ENCODE data around the gene PPP3CA.

Gene PPP3CA

DNA sequence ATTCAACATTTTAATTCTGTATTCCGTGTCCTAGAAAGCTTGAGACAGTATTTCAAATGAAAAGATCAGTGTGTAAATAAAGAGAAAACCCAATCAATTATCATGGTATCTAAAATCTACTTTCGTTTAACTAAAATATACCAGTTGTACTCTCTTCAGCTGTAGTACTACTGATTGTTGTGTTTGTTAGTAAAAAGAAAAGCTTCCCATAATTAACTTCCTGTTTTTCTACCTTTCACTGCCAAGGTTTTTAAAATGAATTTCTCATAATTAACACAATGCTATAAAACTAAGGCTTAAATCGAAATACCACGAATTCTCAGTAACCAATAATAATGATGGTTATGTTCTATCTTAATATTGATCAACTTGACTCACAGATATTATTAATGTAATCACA, 37.4 kb downstream of the PPP3CA start:
- H3K27ac ChIP-seq = no peak overlapping the region
- 0 out of 2 replicates have a peak, but pooled peaks cover 3% of the 10 kb centered on the region for H3K36me3 ChIP-seq

DNA sequence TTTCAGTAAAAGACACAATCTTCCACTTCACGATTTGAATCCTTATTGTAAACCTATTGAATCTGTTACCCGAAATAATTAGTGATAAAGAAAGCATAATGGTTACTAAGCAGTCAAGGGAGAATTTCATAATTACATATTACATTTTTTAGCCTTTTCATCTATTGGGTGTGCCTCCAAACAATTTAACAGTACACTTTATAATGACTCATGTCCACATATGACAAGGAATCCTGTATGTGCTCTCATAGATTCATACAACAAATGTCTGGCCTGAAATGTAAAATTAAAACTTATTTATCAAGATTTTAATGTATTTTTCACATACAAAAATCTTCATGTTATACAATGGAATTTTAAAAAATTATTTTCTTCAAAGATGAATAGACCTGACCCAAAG, 39.4 kb downstream of the PPP3CA start:
- H3K4me2 ChIP-seq = no peak overlapping the region
- no peaks in the 10 kb centered on the region for H3K27me3 ChIP-seq
- no peak overlapping the region for H3K4me3 ChIP-seq
- H4K20me1 ChIP-seq = peaks cover 42% of the 10 kb centered on the region
- no peak for TF ChIP-seq Cebpa-rat (IDR thresholded peaks at IDR 0.05)
- no peak overlapping the region for H3K9ac ChIP-seq
- no peaks in the 10 kb centered on the region for H3K4me1 ChIP-seq
- H3K27ac ChIP-seq = no peak overlapping the region
- 0 out of 2 replicates have a peak, but pooled peaks cover 3% of the 10 kb centered on the region for H3K36me3 ChIP-seq
- no peaks in the 10 kb centered on the region for H3K9me3 ChIP-seq

More for the DNA sequence above, 37.4 kb downstream of the PPP3CA start:
- Histone ChIP-seq H4K20me1 (peaks cover 40% of the 10 kb centered on the region), H3K9ac (no peak overlapping the region), H3K27me3 (no peaks in the 10 kb centered on the region), H3K4me1 (no peaks in the 10 kb centered on the region), H3K4me3 (no peak overlapping the region), H3K4me2 (no peak overlapping the region), H3K9me3 (0 out of 2 replicates have a peak, but pooled peaks cover 1% of the 10 kb centered on the region)
- TF ChIP-seq Cebpa-rat (IDR thresholded peaks at IDR 0.05) = no peak

DNA sequence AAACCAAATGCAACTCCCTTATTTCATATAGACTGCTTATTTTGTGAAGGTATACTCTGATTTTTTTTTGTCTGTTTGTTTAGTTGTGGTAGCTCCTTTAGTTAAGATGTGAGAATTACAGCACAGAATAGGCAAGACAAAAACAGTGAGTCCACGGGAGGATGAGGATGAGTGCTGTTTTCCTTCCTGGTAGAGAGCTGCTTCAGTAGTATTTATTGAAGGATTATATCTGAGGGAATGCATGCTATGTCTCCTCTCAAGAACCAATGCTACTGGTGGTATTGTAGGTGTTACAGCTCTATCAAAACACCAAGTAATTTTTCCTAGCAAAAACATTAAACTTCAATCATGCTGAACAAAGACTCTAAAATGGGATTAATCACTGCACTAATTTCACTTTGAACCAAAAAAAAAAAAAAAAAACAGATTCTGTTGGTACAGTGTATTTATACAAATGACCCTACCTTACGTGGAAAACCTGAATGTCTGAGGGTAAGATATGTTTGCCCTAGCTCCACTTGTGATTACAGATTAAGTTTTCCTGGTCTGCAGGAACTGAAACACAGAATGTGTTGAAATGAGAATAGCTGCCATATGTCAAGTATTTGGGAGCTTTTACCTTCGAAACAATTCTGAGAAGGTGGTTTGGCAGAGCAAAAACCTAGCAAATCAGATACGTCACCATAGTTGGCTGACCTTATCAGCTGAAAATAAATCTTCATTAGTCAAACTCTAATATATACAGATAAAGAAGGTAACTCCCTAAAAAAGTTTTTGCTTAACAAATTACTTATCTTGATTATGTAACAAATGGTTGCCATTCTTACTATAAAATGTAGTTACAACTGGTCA, 40.3 kb downstream of the PPP3CA start:
- Histone ChIP-seq H3K27me3 (no peaks in the 10 kb centered on the region), H3K27ac (no peak overlapping the region), H3K9me3 (no peaks in the 10 kb centered on the region), H4K20me1 (peaks cover 38% of the 10 kb centered on the region), H3K4me3 (no peak overlapping the region), H3K4me1 (no peaks in the 10 kb centered on the region), H3K36me3 (0 out of 2 replicates have a peak, but pooled peaks cover 3% of the 10 kb centered on the region), H3K4me2 (no peak overlapping the region), H3K9ac (no peak overlapping the region)
- no peak for TF ChIP-seq Cebpa-rat (IDR thresholded peaks at IDR 0.05)

DNA sequence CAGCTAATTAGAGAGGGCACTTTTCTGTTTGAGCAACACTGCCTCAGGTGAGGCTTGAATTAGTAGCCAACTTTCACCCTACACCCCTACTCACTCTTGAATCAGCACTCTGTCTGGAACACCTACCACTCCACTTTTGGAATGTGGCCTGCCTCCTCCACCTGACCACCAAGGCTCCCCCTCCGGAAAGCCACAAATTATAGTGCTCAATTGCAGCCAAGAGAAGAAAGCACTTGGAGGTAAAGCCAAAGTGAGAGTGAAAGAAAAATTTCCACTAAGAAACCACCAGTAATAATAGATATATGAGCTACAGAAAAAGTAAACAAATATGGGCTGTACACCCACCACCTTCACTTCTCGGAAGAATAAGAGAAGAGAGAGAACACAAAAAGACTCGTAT, 41.1 kb downstream of the PPP3CA start:
- Histone ChIP-seq H3K4me1 (no peaks in the 10 kb centered on the region), H3K9me3 (no peaks in the 10 kb centered on the region), H3K9ac (no peak overlapping the region), H3K4me3 (no peak overlapping the region), H4K20me1 (peaks cover 38% of the 10 kb centered on the region), H3K36me3 (0 out of 2 replicates have a peak, but pooled peaks cover 3% of the 10 kb centered on the region), H3K27me3 (no peaks in the 10 kb centered on the region), H3K27ac (no peak overlapping the region), H3K4me2 (no peak overlapping the region)
- TF ChIP-seq Cebpa-rat (IDR thresholded peaks at IDR 0.05) = no peak

DNA sequence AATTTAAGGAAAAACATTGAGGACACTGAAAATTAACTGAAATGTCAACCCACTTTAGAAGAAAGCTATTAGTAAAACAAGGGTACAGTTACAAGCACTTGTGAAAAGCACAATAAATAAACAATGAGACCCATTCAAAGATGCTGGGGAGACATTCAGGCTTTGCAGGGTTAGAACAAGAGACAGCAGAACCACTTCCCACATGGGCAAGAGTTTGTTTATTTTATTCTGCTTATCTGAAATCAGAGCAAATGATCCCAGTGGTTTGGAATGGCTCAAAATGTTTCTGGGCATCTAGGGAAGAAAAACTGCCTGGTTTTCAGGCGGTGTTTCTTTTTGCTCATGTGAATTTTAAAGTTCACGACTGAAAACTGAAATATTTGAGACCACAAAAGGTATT, 42.4 kb downstream of the PPP3CA start:
- Histone ChIP-seq H3K27ac (no peak overlapping the region), H3K4me2 (no peak overlapping the region), H3K27me3 (no peaks in the 10 kb centered on the region), H3K4me1 (no peaks in the 10 kb centered on the region), H4K20me1 (peaks cover 38% of the 10 kb centered on the region), H3K9me3 (no peaks in the 10 kb centered on the region), H3K4me3 (no peak overlapping the region), H3K9ac (no peak overlapping the region), H3K36me3 (0 out of 2 replicates have a peak, but pooled peaks cover 3% of the 10 kb centered on the region)
- no peak for TF ChIP-seq Cebpa-rat (IDR thresholded peaks at IDR 0.05)

DNA sequence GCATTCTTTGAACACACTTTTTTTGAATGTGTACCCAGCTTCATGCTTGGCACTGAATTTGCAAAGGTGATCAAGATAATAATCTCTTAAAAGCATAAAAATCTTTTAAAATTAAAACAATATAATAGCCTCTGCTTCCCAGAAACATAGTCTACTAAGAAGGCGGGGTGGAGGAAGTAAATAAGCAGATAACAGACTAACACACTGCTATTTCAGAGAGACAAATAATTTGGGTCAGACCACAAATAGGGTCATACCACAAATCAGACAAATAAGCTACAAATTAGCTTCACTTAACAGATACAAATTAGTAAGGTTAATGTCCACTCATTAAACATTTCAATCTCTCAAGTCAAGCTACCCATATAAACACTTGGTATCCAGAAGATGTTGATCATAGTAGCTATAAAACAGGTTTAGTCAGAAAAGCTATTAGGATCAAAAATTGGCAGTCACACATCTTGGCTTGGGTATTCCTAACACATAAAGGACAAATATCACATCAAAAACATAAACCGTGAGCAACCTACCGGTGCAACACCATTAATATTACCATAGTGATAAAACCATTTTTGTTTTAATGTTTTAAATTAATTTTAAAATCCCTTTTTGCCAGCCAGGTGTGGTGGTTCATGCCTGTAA, 47.3 kb downstream of the PPP3CA start:
- Histone ChIP-seq H3K9ac (no peak overlapping the region), H3K4me1 (no peaks in the 10 kb centered on the region), H3K27me3 (no peaks in the 10 kb centered on the region), H4K20me1 (peaks cover 22% of the 10 kb centered on the region), H3K4me2 (no peak overlapping the region), H3K4me3 (no peak overlapping the region), H3K9me3 (no peaks in the 10 kb centered on the region), H3K27ac (no peak overlapping the region), H3K36me3 (no peaks in the 10 kb centered on the region)
- no peak for TF ChIP-seq Cebpa-rat (IDR thresholded peaks at IDR 0.05)

DNA sequence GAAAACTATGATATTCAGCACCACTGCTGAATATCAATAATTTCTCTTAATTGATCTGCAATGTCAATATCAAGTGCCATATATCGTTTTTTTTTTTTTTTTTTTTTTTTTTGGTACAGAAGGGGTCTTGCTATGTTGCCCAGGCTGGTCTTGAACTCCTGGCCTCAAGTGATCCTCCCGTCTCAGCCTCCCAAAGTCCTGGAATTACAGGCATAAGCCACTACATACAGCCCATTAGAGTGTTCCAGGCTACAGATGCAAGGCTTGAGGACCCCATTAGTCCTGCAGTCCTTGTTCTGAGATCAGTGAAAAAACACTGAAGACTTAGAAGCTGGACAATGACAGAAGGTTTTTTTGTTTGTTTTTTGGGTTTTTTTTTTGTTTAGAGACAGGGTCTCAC, 48.3 kb downstream of the PPP3CA start:
- H3K9me3 ChIP-seq = no peaks in the 10 kb centered on the region
- TF ChIP-seq Cebpa-rat (IDR thresholded peaks at IDR 0.05) = no peak
- no peaks in the 10 kb centered on the region for H3K27me3 ChIP-seq
- H3K27ac ChIP-seq = no peak overlapping the region
- H3K36me3 ChIP-seq = no peaks in the 10 kb centered on the region
- H3K4me3 ChIP-seq = no peak overlapping the region
- no peak overlapping the region for H3K9ac ChIP-seq
- H3K4me1 ChIP-seq = no peaks in the 10 kb centered on the region
- no peak overlapping the region for H3K4me2 ChIP-seq
- peaks cover 15% of the 10 kb centered on the region; the same call in 1 of the 2 replicates for H4K20me1 ChIP-seq

DNA sequence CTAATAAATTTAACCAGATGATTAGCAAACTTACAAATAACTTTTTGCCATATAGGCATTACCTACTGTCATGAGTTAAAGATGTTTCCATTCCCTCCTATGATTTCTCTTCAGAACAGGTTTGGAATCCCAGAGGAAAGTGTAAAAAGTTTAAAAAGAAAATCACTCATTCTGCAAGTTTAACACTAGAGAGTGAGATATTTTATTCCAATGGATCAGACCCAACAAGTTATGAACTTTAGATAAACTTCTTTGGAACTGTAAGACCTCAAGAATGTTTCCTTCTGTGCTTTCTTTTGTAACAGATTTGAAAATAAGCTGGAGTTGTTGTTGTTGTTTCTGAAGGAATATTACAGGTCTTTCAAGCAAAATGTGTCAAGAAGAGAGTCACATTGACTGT, 51.6 kb downstream of the PPP3CA start:
- no peak overlapping the region for H3K4me3 ChIP-seq
- H3K4me2 ChIP-seq = no peak overlapping the region
- H3K36me3 ChIP-seq = no peaks in the 10 kb centered on the region
- no peaks in the 10 kb centered on the region for H3K9me3 ChIP-seq
- no peaks in the 10 kb centered on the region for H3K27me3 ChIP-seq
- TF ChIP-seq Cebpa-rat (IDR thresholded peaks at IDR 0.05) = no peak
- no peak overlapping the region for H3K9ac ChIP-seq
- H3K4me1 ChIP-seq = no peaks in the 10 kb centered on the region
- peaks cover 36% of the 10 kb centered on the region for H4K20me1 ChIP-seq
- H3K27ac ChIP-seq = no peak overlapping the region

DNA sequence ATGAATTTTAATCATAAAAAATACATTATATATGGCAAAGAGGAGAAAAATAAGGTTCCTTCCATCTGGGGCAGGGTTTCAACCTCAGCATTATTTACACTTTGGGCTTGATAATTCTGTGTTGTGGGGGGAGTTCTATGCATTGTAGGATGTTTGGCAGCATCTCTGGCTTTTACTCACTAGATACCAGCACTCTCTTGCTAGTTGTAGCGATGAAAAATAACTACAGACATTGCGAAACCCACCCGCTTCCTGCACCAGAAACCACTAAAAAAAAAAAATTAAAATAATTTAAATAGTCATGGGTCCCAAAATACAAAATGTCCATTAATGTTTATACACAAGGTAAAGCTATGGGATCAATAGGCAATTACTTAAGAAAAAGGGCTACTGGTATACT, 52.7 kb downstream of the PPP3CA start:
- Histone ChIP-seq H3K4me2 (no peak overlapping the region), H3K9me3 (no peaks in the 10 kb centered on the region), H3K27me3 (no peaks in the 10 kb centered on the region), H3K9ac (no peak overlapping the region), H3K27ac (no peak overlapping the region), H4K20me1 (peaks cover 33% of the 10 kb centered on the region), H3K4me3 (no peak overlapping the region), H3K4me1 (no peaks in the 10 kb centered on the region), H3K36me3 (no peaks in the 10 kb centered on the region)
- TF ChIP-seq Cebpa-rat (IDR thresholded peaks at IDR 0.05) = no peak

DNA sequence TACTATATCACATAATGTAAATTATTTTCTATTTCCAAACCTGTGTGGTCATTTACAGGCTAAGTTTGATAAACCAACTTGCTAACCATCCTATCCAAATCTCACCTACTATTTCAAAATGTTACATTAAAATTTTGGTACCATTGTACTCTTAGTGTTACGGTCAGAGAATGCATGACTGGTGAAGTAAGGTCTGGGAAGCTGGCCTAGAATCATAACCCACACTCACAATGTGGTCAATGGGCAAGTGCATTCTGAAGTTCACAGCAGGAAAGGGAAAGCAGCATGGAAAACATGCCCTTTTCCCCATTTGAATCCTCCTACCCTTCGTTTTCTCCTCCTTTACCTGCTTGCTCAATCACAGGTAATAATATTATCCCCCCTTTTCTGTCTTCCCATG, 54.4 kb downstream of the PPP3CA start:
- Histone ChIP-seq H3K36me3 (no peaks in the 10 kb centered on the region), H4K20me1 (peaks cover 41% of the 10 kb centered on the region), H3K9me3 (no peaks in the 10 kb centered on the region), H3K27ac (no peak overlapping the region), H3K9ac (no peak overlapping the region), H3K4me1 (no peaks in the 10 kb centered on the region), H3K4me2 (no peak overlapping the region), H3K27me3 (no peaks in the 10 kb centered on the region), H3K4me3 (no peak overlapping the region)
- TF ChIP-seq Cebpa-rat (IDR thresholded peaks at IDR 0.05) = no peak

All from BLaER1 (cell line).